DND-41 (cell line): ENCODE measurements around the gene GNAO1.
A peak's percentile ranks its signal among the peaks of the same experiment; 100 is the strongest.

Experiments used
- ATAC-seq: fragments of 200-7000 bp; cut with Tn5 transposase; 3 replicates; pipeline ENCODE4 v1.9.1; 2021; ENCODE audit warnings: low read depth; ENCODE audit not compliant: insufficient read depth
- DNase-seq: peaks from one replicate; pipeline ENCODE4 v3.0.0-alpha.2; 2020
- H2AFZ ChIP-seq: 2 replicates; pipeline ENCODE4 v1.6.0; 2012; ENCODE audit warnings: low read depth, low read length
- H3K27ac ChIP-seq: 2 replicates; pipeline ENCODE4 v1.5.1; 2012; ENCODE audit warnings: low read length, inconsistent platforms
- H3K27me3 ChIP-seq: fragments of 200-600 bp; sonication (generic); 2 replicates; pipeline ENCODE4 v1.6.0; 2012; ENCODE audit warnings: low read length, mild to moderate bottlenecking, inconsistent platforms; ENCODE audit not compliant: insufficient read depth, poor library complexity
- H3K36me3 ChIP-seq: 2 replicates; pipeline ENCODE4 v1.5.1; 2012; ENCODE audit warnings: low read length, inconsistent platforms; ENCODE audit not compliant: insufficient read depth
- H3K4me1 ChIP-seq: 2 replicates; pipeline ENCODE4 v1.5.1; 2012; ENCODE audit warnings: mild to moderate bottlenecking, low read length; ENCODE audit not compliant: insufficient read depth
- H3K4me2 ChIP-seq: 2 replicates; pipeline ENCODE4 v1.6.0; 2012; ENCODE audit warnings: mild to moderate bottlenecking, moderate library complexity, low read length, inconsistent platforms; ENCODE audit not compliant: insufficient read depth
- H3K4me3 ChIP-seq, 2 experiments: fragments of 200-600 bp in 1 of 2; shearing (Covaris generic) in 1 of 2; 2 replicates each; pipeline ENCODE4 v1.5.1; 2012 to 2016; ENCODE audit warnings: inconsistent platforms in 2 of 2, low read length in 2 of 2, mild to moderate bottlenecking in 2 of 2, low read depth in 1 of 2, moderate library complexity in 1 of 2
- H3K79me2 ChIP-seq: 2 replicates; pipeline ENCODE4 v1.6.0; 2012; ENCODE audit warnings: low read length, inconsistent platforms; ENCODE audit not compliant: insufficient read depth
- H3K9ac ChIP-seq: 2 replicates; pipeline ENCODE4 v1.6.0; 2012; ENCODE audit warnings: low read depth, mild to moderate bottlenecking, inconsistent platforms, low read length, moderate library complexity
- H3K9me3 ChIP-seq: 2 replicates; pipeline ENCODE4 v1.5.1; 2012; ENCODE audit warnings: low read length, moderate library complexity, mild to moderate bottlenecking, inconsistent platforms; ENCODE audit not compliant: insufficient read depth, severe bottlenecking
- H4K20me1 ChIP-seq: 2 replicates; pipeline ENCODE4 v1.6.0; 2012; ENCODE audit warnings: low read length; ENCODE audit not compliant: insufficient read depth
- CTCF ChIP-seq: IDR thresholded peaks from 2 replicates; pipeline ENCODE4 v1.5.1; 2012; ENCODE audit warnings: borderline replicate concordance, low read length, moderate library complexity, mild to moderate bottlenecking; ENCODE audit not compliant: poor library complexity, severe bottlenecking; ENCODE audit errors: extremely low read depth
- EZH2 ChIP-seq: IDR thresholded peaks from 3 replicates; pipeline ENCODE4 v1.6.1; 2012; ENCODE audit warnings: borderline replicate concordance, low read depth, mild to moderate bottlenecking, moderate library complexity, low read length, inconsistent platforms; ENCODE audit not compliant: severe bottlenecking

GNAO1 gene

GRCh38 chr16:56261656-56262055 is 70.4 kb downstream of the GNAO1 start:
- Histone ChIP-seq H3K27ac (peak overlapping the region; percentile 91), H3K4me1 (peaks cover 75% of the 10 kb centered on the region), H3K36me3 (no peaks in the 10 kb centered on the region), H3K79me2 (peaks cover 14% of the 10 kb centered on the region), H4K20me1 (0 out of 2 replicates have a peak, but pooled peaks cover 2% of the 10 kb centered on the region), H3K4me3 (peak overlapping the region in 1 of 2 experiments; percentile 37; a peak in 2 of 4 replicates), H3K9ac (peak overlapping the region; percentile 45), H2AFZ (no peak overlapping the region), H3K4me2 (peak overlapping the region; percentile 59), H3K9me3 (no peaks in the 10 kb centered on the region), H3K27me3 (no peaks in the 10 kb centered on the region)
- peak; percentile 18 for ATAC-seq
- TF ChIP-seq EZH2 (no peak), CTCF (no peak)
- DNase-seq: no peak

GRCh38 chr16:56262148-56262547 is 70.9 kb downstream of the GNAO1 start:
- TF ChIP-seq CTCF: peak; percentile 19
- no peak for TF ChIP-seq EZH2
- H3K4me1 ChIP-seq: peaks cover 77% of the 10 kb centered on the region
- H3K4me3 ChIP-seq: peak overlapping the region in 1 of 2 experiments; percentile 37; a peak in 2 of 4 replicates
- H3K9ac ChIP-seq: peak overlapping the region; percentile 45
- peak overlapping the region; percentile 91 for H3K27ac ChIP-seq
- H3K9me3 ChIP-seq: no peaks in the 10 kb centered on the region
- H4K20me1 ChIP-seq: 0 out of 2 replicates have a peak, but pooled peaks cover 2% of the 10 kb centered on the region
- ATAC-seq (peak; percentile 78), DNase-seq (peak; percentile 79)
- no peaks in the 10 kb centered on the region for H3K27me3 ChIP-seq
- peak overlapping the region; percentile 59 for H3K4me2 ChIP-seq
- H3K79me2 ChIP-seq: peaks cover 13% of the 10 kb centered on the region
- peak overlapping the region; percentile 53 for H2AFZ ChIP-seq
- H3K36me3 ChIP-seq: no peaks in the 10 kb centered on the region

- Histone ChIP-seq H3K27ac (peak overlapping the region; percentile 91), H3K36me3 (no peaks in the 10 kb centered on the region), H4K20me1 (0 out of 2 replicates have a peak, but pooled peaks cover 2% of the 10 kb centered on the region), H3K79me2 (peaks cover 10% of the 10 kb centered on the region), H3K4me1 (peaks cover 77% of the 10 kb centered on the region), H3K4me3 (peak overlapping the region in 1 of 2 experiments; percentile 39; a peak in 2 of 4 replicates), H3K9me3 (no peaks in the 10 kb centered on the region), H3K4me2 (peak overlapping the region; percentile 59), H3K9ac (peak overlapping the region; percentile 45), H2AFZ (peak overlapping the region; percentile 53; the same call in 1 of the 2 replicates), H3K27me3 (no peaks in the 10 kb centered on the region)
- TF ChIP-seq EZH2 (no peak), CTCF (no peak)
- ATAC-seq: peak; percentile 60
- peak; percentile 67 for DNase-seq
Measured at GRCh38 chr16:56262551-56263245, 71.4 kb downstream of the GNAO1 start.
